HepG2 (cell line): Measurements from ENCODE around the gene THEM5. TPM values are rescaled to one million over a fixed set of nuclear protein-coding genes. Genes with fewer than 3 reads are reported as not detected.

Experiments
- CENPBD1 ChIP-seq: sonication (generic); formaldehyde crosslinking; IDR thresholded peaks from 2 replicates; pipeline ENCODE4 v1.8.0; 2022; ENCODE audit warnings: missing genetic modification reagents, low read depth, mild to moderate bottlenecking, borderline replicate concordance
- E2F1 ChIP-seq: sonication (generic); formaldehyde crosslinking; IDR thresholded peaks from 2 replicates; pipeline ENCODE4 v1.5.0; 2020; ENCODE audit warnings: missing genetic modification reagents
- KDM5A ChIP-seq: fragments of 200-600 bp; sonication (generic); IDR thresholded peaks from 2 replicates; pipeline ENCODE4 v1.7.0; 2018; ENCODE audit warnings: antibody characterized with exemption, mild to moderate bottlenecking, low read length, borderline replicate concordance
- KMT2B ChIP-seq: IDR thresholded peaks from 2 replicates; pipeline ENCODE4 v1.6.1; 2016; ENCODE audit warnings: missing genetic modification reagents, missing compliant biosample characterization
- MYPOP ChIP-seq: sonication (generic); formaldehyde crosslinking; IDR thresholded peaks from 2 replicates; pipeline ENCODE4 v1.8.1; 2023; ENCODE audit warnings: mild to moderate bottlenecking, moderate library complexity, missing genetic modification reagents
- NONO ChIP-seq, 2 experiments: fragments of 450-650 bp in 1 of 2; sonication (generic) in 1 of 2; formaldehyde crosslinking in 1 of 2; IDR thresholded peaks in 1 of 2; conservative IDR thresholded peaks in 1 of 2; 2 replicates each; pipeline versions ENCODE4 v1.6.1 to v1.8.0; 2017 to 2022; ENCODE audit warnings: mild to moderate bottlenecking in 1 of 2, missing genetic modification reagents in 1 of 2, moderate library complexity in 1 of 2
- PCBP1 ChIP-seq: fragments of 200-400 bp; formaldehyde crosslinking; IDR thresholded peaks from 2 replicates; pipeline ENCODE4 v1.6.1; 2017; ENCODE audit warnings: mild to moderate bottlenecking, low read depth, low read length, borderline replicate concordance
- PRMT3 ChIP-seq: sonication (generic); formaldehyde crosslinking; IDR thresholded peaks from 2 replicates; pipeline ENCODE4 v1.8.1; 2022; ENCODE audit warnings: low read depth, mild to moderate bottlenecking, moderate library complexity, missing genetic modification reagents, borderline replicate concordance
- TBX2 ChIP-seq: sonication (generic); formaldehyde crosslinking; IDR thresholded peaks from 2 replicates; pipeline ENCODE4 v1.5.0; 2020; ENCODE audit warnings: missing genetic modification reagents, mild to moderate bottlenecking, borderline replicate concordance
- ZEB1 ChIP-seq: IDR thresholded peaks from 2 replicates; pipeline ENCODE4 v1.6.1; 2012; ENCODE audit warnings: mild to moderate bottlenecking, low read depth, inconsistent platforms; ENCODE audit not compliant: insufficient replicate concordance
- ZNF460 ChIP-seq: sonication (generic); formaldehyde crosslinking; IDR thresholded peaks from 2 replicates; pipeline ENCODE4 v1.5.1; 2020; ENCODE audit warnings: missing genetic modification reagents, mild to moderate bottlenecking, borderline replicate concordance
- ZNF484 ChIP-seq: sonication (generic); formaldehyde crosslinking; IDR thresholded peaks from 2 replicates; pipeline ENCODE4 v1.5.1; 2020; ENCODE audit warnings: mild to moderate bottlenecking, low read depth, missing genetic modification reagents, borderline replicate concordance
- ZNF552 ChIP-seq: sonication (generic); formaldehyde crosslinking; IDR thresholded peaks from 2 replicates; pipeline ENCODE4 v1.9.0; 2022; ENCODE audit warnings: missing genetic modification reagents, mild to moderate bottlenecking, borderline replicate concordance
- ZNF703 ChIP-seq: sonication (generic); formaldehyde crosslinking; IDR thresholded peaks from 2 replicates; pipeline ENCODE4 v1.5.1; 2020; ENCODE audit warnings: missing genetic modification reagents, mild to moderate bottlenecking, moderate library complexity, borderline replicate concordance
- ZSCAN29 ChIP-seq: sonication (generic); formaldehyde crosslinking; conservative IDR thresholded peaks from 2 replicates; pipeline ENCODE4 v1.4.0; 2020; ENCODE audit warnings: mild to moderate bottlenecking, missing genetic modification reagents
- polyA plus RNA-seq, 8 experiments: library from polyadenylated mRNA; depleted of rRNA in 3 of 8; stranded (reverse) in 7 of 8; unstranded in 1 of 8; fragments of >200 nt; fragmentation: Illumina TruSeq in 4 of 8; extraction: Trizol in 4 of 8; gene quantifications; 2 replicates each; pipeline versions ENCODE4 v1.2.1 to v1.2.3, GENCODE V29; 2011 to 2016; ENCODE audit warnings: low read depth in 4 of 8, missing spikeins in 1 of 8, mixed read lengths in 1 of 8; ENCODE audit not compliant: insufficient read depth in 1 of 8
- total RNA-seq, 5 experiments: library from RNA; depleted of rRNA; stranded (reverse); fragments of >200 nt; fragmentation: Illumina TruSeq; extraction: Trizol; gene quantifications; 2 replicates each; pipeline ENCODE4 v1.2.3, GENCODE V29; 2016; ENCODE audit warnings: low read depth in 1 of 5
- TF ChIP-seq, protein P1 (sequence below), 2 experiments: fragments of 450-650 bp in 1 of 2; sonication (generic) in 1 of 2; formaldehyde crosslinking; IDR thresholded peaks; 2 replicates each; pipeline versions ENCODE4 v1.5.0 to v1.8.0; 2020 to 2022; ENCODE audit warnings: mild to moderate bottlenecking in 1 of 2, missing genetic modification reagents in 1 of 2
- TF ChIP-seq, protein P2 (sequence below): sonication (generic); formaldehyde crosslinking; IDR thresholded peaks from 2 replicates; pipeline ENCODE4 v1.9.0; 2021; ENCODE audit warnings: missing genetic modification reagents, borderline replicate concordance
- TF ChIP-seq, protein P3 (sequence below): IDR thresholded peaks from 2 replicates; pipeline ENCODE4 v1.6.1; 2018; ENCODE audit warnings: missing genetic modification reagents
- TF ChIP-seq, protein P4 (sequence below): sonication (generic); IDR thresholded peaks from 2 replicates; pipeline ENCODE4 v1.6.1; 2016; ENCODE audit warnings: low read depth, borderline replicate concordance

The THEM5 gene
- total and polyA plus RNA-seq, 2 of the 13 experiments (the other 11 are each of a cell fraction or from before 2014, with no cell fraction given): not detected

GRCh38 chr1:151831256-151831591 lies 22.3 kb downstream of the THEM5 start (continued):
- TF ChIP-seq KMT2B (CRISPR knock-in tag) (no peak), KDM5A (no peak), ZNF552 (CRISPR knock-in tag) (no peak), E2F1 (CRISPR knock-in tag) (no peak), NONO (IDR thresholded peaks at IDR 0.05) (no peak), NONO (CRISPR knock-in tag; conservative IDR thresholded peaks at IDR 0.05) (no peak), ZSCAN29 (CRISPR knock-in tag) (no peak), ZNF484 (CRISPR knock-in tag) (no peak), ZEB1 (no peak), MYPOP (no peak), PCBP1 (no peak), CENPBD1 (CRISPR knock-in tag) (no peak), ZNF703 (CRISPR knock-in tag) (no peak), TBX2 (CRISPR knock-in tag) (no peak), PRMT3 (CRISPR knock-in tag) (no peak), ZNF460 (CRISPR knock-in tag) (no peak)
- TF ChIP-seq, protein P1, sequence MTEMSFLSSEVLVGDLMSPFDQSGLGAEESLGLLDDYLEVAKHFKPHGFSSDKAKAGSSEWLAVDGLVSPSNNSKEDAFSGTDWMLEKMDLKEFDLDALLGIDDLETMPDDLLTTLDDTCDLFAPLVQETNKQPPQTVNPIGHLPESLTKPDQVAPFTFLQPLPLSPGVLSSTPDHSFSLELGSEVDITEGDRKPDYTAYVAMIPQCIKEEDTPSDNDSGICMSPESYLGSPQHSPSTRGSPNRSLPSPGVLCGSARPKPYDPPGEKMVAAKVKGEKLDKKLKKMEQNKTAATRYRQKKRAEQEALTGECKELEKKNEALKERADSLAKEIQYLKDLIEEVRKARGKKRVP (CRISPR knock-in tag; IDR thresholded peaks at IDR 0.05): no peak
- TF ChIP-seq, protein P2, sequence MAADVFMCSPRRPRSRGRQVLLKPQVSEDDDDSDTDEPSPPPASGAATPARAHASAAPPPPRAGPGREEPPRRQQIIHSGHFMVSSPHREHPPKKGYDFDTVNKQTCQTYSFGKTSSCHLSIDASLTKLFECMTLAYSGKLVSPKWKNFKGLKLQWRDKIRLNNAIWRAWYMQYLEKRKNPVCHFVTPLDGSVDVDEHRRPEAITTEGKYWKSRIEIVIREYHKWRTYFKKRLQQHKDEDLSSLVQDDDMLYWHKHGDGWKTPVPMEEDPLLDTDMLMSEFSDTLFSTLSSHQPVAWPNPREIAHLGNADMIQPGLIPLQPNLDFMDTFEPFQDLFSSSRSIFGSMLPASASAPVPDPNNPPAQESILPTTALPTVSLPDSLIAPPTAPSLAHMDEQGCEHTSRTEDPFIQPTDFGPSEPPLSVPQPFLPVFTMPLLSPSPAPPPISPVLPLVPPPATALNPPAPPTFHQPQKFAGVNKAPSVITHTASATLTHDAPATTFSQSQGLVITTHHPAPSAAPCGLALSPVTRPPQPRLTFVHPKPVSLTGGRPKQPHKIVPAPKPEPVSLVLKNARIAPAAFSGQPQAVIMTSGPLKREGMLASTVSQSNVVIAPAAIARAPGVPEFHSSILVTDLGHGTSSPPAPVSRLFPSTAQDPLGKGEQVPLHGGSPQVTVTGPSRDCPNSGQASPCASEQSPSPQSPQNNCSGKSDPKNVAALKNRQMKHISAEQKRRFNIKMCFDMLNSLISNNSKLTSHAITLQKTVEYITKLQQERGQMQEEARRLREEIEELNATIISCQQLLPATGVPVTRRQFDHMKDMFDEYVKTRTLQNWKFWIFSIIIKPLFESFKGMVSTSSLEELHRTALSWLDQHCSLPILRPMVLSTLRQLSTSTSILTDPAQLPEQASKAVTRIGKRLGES (CRISPR knock-in tag): no peak
- TF ChIP-seq, protein P3, sequence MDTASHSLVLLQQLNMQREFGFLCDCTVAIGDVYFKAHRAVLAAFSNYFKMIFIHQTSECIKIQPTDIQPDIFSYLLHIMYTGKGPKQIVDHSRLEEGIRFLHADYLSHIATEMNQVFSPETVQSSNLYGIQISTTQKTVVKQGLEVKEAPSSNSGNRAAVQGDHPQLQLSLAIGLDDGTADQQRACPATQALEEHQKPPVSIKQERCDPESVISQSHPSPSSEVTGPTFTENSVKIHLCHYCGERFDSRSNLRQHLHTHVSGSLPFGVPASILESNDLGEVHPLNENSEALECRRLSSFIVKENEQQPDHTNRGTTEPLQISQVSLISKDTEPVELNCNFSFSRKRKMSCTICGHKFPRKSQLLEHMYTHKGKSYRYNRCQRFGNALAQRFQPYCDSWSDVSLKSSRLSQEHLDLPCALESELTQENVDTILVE (CRISPR knock-in tag): no peak
- TF ChIP-seq, protein P4, sequence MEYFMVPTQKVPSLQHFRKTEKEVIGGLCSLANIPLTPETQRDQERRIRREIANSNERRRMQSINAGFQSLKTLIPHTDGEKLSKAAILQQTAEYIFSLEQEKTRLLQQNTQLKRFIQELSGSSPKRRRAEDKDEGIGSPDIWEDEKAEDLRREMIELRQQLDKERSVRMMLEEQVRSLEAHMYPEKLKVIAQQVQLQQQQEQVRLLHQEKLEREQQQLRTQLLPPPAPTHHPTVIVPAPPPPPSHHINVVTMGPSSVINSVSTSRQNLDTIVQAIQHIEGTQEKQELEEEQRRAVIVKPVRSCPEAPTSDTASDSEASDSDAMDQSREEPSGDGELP: no peak; the same call in 1 of the 2 replicates
